Skeletal muscle satellite cell (primary cell): ENCODE data around the gene ACAN.

Experiments used
- H3K27me3 ChIP-seq: 2 replicates; pipeline ENCODE4 v1.7.0; 2013; ENCODE audit warnings: low read length; ENCODE audit not compliant: control insufficient read depth, insufficient read depth
- H3K36me3 ChIP-seq: 2 replicates; pipeline ENCODE4 v1.7.0; 2013; ENCODE audit warnings: mild to moderate bottlenecking, control low read depth, low read length; ENCODE audit not compliant: insufficient read depth
- H3K4me1 ChIP-seq: 2 replicates; pipeline ENCODE4 v1.7.0; 2013; ENCODE audit warnings: low read length; ENCODE audit not compliant: control insufficient read depth, insufficient read depth
- H3K4me2 ChIP-seq: 2 replicates; pipeline ENCODE4 v1.7.0; 2013; ENCODE audit warnings: mild to moderate bottlenecking, low read length
- H3K4me3 ChIP-seq: 2 replicates; pipeline ENCODE4 v1.7.0; 2013; ENCODE audit warnings: low read length
- H3K9ac ChIP-seq: 2 replicates; pipeline ENCODE4 v1.7.0; 2013; ENCODE audit warnings: mild to moderate bottlenecking, low read depth, low read length, moderate library complexity
- H3K9me3 ChIP-seq: replicated peaks from 2 replicates; pipeline ENCODE4 v1.7.0; 2013; ENCODE audit warnings: mild to moderate bottlenecking, control low read depth, low read length

Gene ACAN

DNA sequence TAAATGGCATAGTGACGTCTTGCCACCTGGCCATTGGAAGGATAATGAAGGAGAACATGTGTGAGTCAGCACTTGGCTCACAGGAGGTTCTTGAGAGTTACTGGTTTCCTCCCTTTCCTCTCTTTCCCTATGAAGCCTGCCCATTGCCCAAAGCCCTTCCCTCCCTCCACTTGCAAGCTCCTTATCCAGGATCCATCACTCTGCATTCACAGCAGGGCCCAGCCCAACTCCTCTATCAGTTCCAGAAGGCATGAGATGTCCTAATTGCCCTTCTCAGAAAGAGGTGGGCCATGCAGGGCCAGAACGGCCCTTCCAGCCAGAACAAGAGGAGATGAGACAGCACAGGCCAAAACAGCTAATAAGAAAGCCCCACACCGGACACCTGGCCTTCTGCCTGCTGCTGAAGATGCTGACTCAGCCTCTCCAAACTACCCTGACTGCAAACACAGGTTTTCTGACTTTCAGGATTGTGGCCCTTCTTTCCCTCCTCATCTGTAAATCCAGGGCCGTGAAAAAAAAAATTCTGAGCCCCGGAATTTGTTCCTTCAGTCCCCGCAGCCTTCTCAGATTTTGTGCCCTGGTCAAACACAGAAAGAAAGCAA lies 62.4 kb downstream of the ACAN start:
- Histone ChIP-seq H3K4me1 (no peaks in the 10 kb centered on the region), H3K36me3 (no peaks in the 10 kb centered on the region), H3K4me2 (no peak overlapping the region), H3K9me3 (no peaks in the 10 kb centered on the region), H3K27me3 (peaks cover 21% of the 10 kb centered on the region), H3K4me3 (no peak overlapping the region), H3K9ac (no peak overlapping the region)

DNA sequence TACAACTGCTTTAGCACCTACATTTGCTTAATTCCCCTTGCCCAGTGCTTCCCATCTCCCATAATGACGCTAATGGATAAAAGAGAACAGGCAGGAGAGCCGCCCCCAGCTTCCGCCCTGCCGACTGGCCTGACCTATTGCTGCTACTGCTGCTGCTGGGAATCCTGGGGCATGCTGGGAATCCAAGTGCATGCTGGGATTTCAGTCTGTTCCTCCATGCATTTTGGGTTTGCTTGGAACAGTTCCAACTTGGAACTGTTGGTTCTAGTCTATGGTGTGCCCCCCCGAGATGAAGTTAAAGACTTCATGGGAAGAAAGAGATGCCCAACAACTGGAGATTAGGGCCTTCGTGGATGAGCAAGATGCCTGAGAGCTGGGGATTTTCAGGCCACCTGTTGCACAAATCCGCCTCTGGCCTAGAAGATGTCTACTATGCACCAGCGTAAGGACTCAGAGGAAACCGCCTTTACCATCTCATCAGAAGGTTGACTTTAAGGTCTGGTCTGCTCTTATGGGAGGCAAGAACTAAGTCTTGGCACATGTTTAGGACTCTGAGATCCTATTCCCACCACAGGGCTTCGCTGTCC lies 63.2 kb downstream of the ACAN start:
- Histone ChIP-seq H3K36me3 (no peaks in the 10 kb centered on the region), H3K4me3 (no peak overlapping the region), H3K9ac (no peak overlapping the region), H3K4me2 (no peak overlapping the region), H3K27me3 (peaks cover 28% of the 10 kb centered on the region), H3K9me3 (no peaks in the 10 kb centered on the region), H3K4me1 (no peaks in the 10 kb centered on the region)

DNA sequence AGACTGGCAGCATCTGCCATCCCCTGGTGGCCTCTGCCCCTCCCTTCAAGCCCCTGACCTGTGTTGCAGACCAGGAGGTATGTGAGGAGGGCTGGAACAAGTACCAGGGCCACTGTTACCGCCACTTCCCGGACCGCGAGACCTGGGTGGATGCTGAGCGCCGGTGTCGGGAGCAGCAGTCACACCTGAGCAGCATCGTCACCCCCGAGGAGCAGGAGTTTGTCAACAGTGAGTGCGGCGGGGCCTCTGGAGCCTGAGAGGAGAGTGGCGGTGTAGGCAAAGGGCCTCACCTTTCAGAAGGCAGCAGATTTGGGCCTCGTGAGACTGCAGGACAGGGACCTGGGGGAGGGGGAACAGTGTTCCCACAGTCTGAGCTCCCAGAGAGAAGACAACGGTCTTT lies 68.1 kb downstream of the ACAN start:
- no peak overlapping the region for H3K4me2 ChIP-seq
- no peaks in the 10 kb centered on the region for H3K9me3 ChIP-seq
- H3K9ac ChIP-seq: no peak overlapping the region
- H3K4me1 ChIP-seq: no peaks in the 10 kb centered on the region
- peaks cover 59% of the 10 kb centered on the region for H3K27me3 ChIP-seq
- no peak overlapping the region for H3K4me3 ChIP-seq
- H3K36me3 ChIP-seq: no peaks in the 10 kb centered on the region

DNA sequence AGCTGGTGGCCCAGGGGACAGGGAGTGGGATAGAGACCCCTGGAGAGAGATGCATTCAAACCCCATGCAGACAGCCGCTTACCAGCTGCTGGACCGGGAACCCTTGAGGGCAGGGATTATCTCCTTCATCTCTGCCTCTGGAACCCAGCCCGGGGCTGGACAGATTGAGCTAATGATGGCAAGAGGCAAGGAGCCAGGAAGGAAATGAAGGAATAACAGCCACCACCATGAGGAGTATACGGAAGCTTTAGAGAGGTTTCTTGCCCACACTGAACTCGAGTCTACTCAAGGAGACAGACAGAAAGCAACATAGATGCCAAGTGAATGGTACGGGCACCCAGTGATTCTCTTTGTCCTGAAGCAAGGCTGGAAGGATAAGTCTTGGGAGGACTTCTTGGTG lies 68.9 kb downstream of the ACAN start:
- H3K4me2 ChIP-seq: no peak overlapping the region
- H3K27me3 ChIP-seq: peaks cover 59% of the 10 kb centered on the region
- no peaks in the 10 kb centered on the region for H3K36me3 ChIP-seq
- H3K9ac ChIP-seq: no peak overlapping the region
- H3K4me1 ChIP-seq: no peaks in the 10 kb centered on the region
- H3K4me3 ChIP-seq: no peak overlapping the region
- H3K9me3 ChIP-seq: no peaks in the 10 kb centered on the region

DNA sequence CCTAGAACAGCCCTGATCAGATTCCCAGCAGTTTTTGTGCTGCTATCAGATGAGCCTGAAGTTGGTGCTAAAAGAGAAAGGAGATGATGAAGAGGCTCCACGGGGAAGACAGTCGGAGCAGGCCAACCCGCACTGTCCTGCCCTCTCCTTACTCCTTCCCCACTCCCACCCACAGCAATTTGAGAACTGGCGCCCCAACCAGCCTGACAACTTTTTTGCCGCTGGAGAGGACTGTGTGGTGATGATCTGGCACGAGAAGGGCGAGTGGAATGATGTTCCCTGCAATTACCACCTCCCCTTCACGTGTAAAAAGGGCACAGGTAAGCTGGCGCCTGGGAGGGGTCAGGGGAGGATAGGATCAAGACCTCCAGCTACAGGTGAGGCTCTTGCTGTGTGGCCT lies 69.5 kb downstream of the ACAN start:
- Histone ChIP-seq H3K4me1 (no peaks in the 10 kb centered on the region), H3K4me3 (no peak overlapping the region), H3K36me3 (no peaks in the 10 kb centered on the region), H3K9me3 (no peaks in the 10 kb centered on the region), H3K4me2 (no peak overlapping the region), H3K27me3 (peaks cover 59% of the 10 kb centered on the region), H3K9ac (no peak overlapping the region)

DNA sequence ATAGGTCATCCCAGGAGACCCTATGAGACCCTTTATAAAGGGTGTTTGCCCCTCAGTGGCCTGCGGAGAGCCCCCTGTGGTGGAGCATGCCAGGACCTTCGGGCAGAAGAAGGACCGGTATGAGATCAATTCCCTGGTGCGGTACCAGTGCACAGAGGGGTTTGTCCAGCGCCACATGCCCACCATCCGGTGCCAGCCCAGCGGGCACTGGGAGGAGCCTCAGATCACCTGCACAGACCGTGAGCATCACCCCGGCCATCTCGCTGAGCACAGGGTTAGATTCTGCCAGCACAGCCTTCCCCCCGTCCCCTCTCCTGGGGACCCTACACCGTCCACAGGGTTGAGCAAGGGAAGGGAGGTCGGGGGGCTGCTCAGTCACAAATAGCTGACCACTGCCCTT lies 70.5 kb downstream of the ACAN start:
- no peak overlapping the region for H3K9ac ChIP-seq
- no peaks in the 10 kb centered on the region for H3K9me3 ChIP-seq
- H3K36me3 ChIP-seq: no peaks in the 10 kb centered on the region
- H3K4me3 ChIP-seq: no peak overlapping the region
- H3K4me1 ChIP-seq: no peaks in the 10 kb centered on the region
- H3K4me2 ChIP-seq: no peak overlapping the region
- H3K27me3 ChIP-seq: peaks cover 54% of the 10 kb centered on the region

DNA sequence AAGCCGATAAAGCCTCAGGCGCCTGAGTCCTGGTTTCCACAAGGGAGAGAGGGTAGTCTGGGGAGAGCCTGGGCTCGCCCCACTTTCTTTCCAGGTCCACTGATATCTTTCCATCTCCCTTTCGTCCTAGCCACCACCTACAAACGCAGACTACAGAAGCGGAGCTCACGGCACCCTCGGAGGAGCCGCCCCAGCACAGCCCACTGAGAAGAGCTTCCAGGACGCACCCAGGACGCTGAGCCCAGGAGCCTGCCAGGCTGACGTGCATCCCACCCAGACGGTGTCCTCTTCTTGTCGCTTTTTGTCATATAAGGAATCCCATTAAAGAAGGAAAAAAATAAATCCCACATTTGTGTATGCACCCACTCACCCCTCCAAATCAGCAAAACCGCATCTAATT lies 71.0 kb downstream of the ACAN start:
- no peak overlapping the region for H3K4me2 ChIP-seq
- H3K36me3 ChIP-seq: no peaks in the 10 kb centered on the region
- no peaks in the 10 kb centered on the region for H3K9me3 ChIP-seq
- no peak overlapping the region for H3K4me3 ChIP-seq
- peaks cover 49% of the 10 kb centered on the region for H3K27me3 ChIP-seq
- no peaks in the 10 kb centered on the region for H3K4me1 ChIP-seq
- no peak overlapping the region for H3K9ac ChIP-seq

DNA sequence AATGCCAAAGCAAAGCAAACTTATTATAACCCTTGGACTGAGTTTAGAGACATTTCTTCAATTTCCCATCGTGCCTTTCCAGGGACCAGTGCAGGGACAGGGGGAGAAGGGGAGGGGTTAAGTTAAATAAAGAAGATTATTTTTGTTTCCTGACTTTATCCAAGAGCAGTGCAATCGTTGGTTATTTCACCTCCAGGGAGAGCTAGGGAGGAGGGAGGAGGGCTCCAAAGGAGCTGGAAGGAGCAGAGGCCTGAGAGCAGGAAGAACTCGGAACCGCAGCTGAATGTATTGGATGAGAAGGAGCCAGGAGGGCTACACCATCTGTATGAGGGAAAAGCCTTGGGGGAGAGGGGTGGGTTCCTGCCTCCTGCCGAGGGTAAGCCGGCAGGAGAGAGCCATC lies 71.4 kb downstream of the ACAN start:
- no peak overlapping the region for H3K4me3 ChIP-seq
- no peak overlapping the region for H3K9ac ChIP-seq
- H3K9me3 ChIP-seq: no peaks in the 10 kb centered on the region
- peaks cover 45% of the 10 kb centered on the region for H3K27me3 ChIP-seq
- no peaks in the 10 kb centered on the region for H3K36me3 ChIP-seq
- H3K4me2 ChIP-seq: no peak overlapping the region
- H3K4me1 ChIP-seq: no peaks in the 10 kb centered on the region

DNA sequence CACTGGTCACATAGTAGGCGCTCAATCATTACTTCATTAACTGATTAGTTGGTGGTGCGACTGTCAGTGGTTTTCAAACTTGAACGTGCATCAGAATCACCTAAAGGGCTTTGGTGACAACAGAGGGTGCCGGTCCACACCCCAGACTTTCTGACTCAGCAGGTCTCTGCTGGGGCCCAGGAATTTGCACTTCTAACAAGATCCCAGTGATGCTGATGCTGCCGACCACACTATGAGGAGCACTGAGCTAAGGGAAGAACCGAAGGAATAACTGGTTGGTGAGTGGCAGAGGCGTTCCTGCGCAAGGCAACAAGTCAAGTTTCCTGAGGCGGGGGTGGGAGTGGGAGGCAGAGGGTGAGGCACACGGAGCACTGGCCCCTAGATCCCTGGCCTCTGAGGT lies 73.3 kb downstream of the ACAN start:
- Histone ChIP-seq H3K4me1 (no peaks in the 10 kb centered on the region), H3K4me2 (no peak overlapping the region), H3K27me3 (peaks cover 30% of the 10 kb centered on the region), H3K9ac (no peak overlapping the region), H3K4me3 (no peak overlapping the region), H3K36me3 (peaks cover 5% of the 10 kb centered on the region), H3K9me3 (no peaks in the 10 kb centered on the region)

DNA sequence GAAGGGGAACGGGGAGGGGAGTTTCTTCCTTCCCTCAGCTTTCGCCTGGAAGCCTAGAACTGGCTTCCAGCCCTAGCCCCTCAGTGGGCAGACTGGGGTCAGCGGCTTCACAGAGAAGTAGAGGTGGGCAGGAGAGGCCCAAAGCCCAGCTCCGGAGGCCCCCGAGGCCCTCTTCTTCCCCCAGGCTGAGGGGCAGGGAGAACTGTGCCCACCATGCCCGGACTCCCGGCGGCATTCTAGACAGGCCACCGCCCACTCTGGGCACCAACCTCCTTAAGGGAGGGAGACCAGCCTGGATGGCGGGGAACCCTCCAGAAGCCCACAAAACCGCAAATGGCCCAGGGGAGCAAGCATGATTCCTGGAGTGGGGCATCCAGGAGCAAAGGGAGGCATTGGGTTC lies 74.2 kb downstream of the ACAN start:
- H3K4me2 ChIP-seq: no peak overlapping the region
- peaks cover 5% of the 10 kb centered on the region for H3K36me3 ChIP-seq
- H3K4me1 ChIP-seq: peaks cover 3% of the 10 kb centered on the region
- H3K4me3 ChIP-seq: no peak overlapping the region
- no peaks in the 10 kb centered on the region for H3K9me3 ChIP-seq
- no peak overlapping the region for H3K9ac ChIP-seq
- peaks cover 22% of the 10 kb centered on the region for H3K27me3 ChIP-seq

DNA sequence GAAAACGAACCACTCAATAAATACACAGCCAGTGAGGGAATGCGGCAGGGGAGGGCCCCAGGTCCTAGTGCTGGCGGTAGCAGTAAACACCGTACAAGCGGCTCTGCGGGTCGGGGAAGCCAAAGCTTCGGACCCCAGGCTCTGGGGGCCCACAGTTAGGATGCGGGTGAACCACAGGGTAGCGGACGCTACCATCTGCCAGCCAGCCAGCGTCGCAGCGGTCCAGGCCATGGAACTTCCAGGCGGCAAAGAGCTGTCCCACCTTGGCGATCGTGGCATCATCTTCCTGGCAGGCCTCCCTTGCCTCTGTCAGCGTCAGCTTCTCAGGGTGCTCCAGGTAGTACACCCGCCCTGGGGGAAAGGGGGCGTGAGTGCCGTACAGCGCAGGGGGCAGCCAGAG lies 74.7 kb downstream of the ACAN start:
- Histone ChIP-seq H3K27me3 (peaks cover 17% of the 10 kb centered on the region), H3K4me2 (no peak overlapping the region), H3K4me1 (peaks cover 7% of the 10 kb centered on the region), H3K9ac (no peak overlapping the region), H3K36me3 (peaks cover 5% of the 10 kb centered on the region), H3K4me3 (no peak overlapping the region), H3K9me3 (no peaks in the 10 kb centered on the region)

DNA sequence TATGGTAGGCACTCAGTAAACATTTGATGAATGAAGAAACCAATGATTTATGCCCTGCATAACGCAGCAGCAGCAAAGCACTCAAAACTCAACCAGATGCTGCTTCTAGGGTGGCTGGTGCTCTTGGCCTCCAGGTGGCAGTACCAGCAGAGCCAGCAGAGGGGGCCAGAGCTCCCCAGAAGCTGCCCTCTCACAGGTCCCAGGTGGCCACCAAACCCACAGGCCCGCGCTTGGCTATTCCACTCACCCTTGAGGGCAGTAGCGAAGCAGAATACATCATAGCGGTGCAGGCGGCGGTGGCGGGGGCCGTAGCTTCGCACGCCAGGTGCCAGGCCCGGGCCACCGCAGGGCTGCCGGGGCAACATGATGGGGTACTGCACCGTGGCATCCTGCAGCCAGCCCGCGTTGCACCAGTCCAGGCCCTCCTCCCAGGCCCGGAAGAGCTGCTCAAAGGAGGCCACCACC lies 75.5 kb downstream of the ACAN start:
- peaks cover 9% of the 10 kb centered on the region for H3K27me3 ChIP-seq
- no peaks in the 10 kb centered on the region for H3K9me3 ChIP-seq
- H3K36me3 ChIP-seq: peaks cover 5% of the 10 kb centered on the region
- H3K4me3 ChIP-seq: no peak overlapping the region
- no peak overlapping the region for H3K4me2 ChIP-seq
- no peak overlapping the region for H3K9ac ChIP-seq
- H3K4me1 ChIP-seq: peaks cover 8% of the 10 kb centered on the region
